Measurements from ENCODE around the gene ZNF30. TPM values are rescaled to one million over a fixed set of nuclear protein-coding genes. Genes with fewer than 3 reads are reported as not detected.
A peak's percentile ranks its signal among the peaks of the same experiment; 100 is the strongest.

Gene ZNF30
- total RNA-seq (10 to 100 TPM in 1 of 5 experiments, 1 to 10 TPM in 4; 2.0 to 13.1 (median 3.5) TPM), polyA plus RNA-seq (10 to 100 TPM; 10.2 to 13.0 TPM), total RNA-seq (8.9 reads per million, percentile 33 among the genes with 10 or more reads in this experiment)

DNA sequence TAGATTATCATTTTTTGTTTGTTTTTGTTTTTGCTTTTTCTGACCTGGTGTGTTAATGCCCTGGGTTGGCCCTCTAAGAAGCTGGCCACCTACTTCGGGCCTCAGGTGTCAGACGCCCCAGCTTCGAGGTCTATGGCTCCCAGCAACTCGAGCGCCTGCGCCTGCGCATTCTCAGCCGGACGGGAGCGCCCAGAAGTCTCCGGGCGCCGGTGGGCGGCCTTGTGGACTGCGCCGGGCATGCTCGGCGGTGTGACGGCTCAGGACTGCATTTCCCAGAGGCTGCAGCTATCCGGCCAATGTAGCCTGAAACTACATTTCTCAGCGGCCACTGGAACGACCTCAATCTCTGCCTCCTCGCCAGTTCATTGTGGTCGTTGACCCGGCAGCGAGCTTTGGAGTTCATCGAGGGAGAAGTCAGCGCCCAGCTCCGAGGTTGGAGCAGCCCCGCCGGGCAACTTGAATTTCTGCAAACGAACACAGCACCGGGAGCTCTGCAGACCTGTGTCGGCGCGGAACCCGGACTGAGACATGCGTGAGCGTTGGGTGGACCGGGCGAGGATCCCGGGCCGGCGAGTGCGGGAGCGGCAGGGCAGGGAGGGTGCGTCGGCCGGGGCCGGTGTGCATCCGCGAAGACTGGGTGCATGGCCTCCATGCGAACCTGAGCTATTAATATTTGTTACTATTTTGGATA, at the start of gene ZNF30:
Gene ZNF30, plus strand, starts transcription at position 219 of the 691 bp plus-strand sequence. CDS start 3,045 bp downstream, outside the sequence.
- peaks cover 6 to 20% (median 14%) of the 10 kb centered on the region in 5 donors for H3K36me3 Mint-ChIP-seq
- peak within 1 kb of the TSS; percentile 76 for H3K4me3 ChIP-seq (ENCODE audit: low read length)
- peaks cover 10 to 34% (median 23%) of the 10 kb centered on the region in 7 donors for H3K4me1 Mint-ChIP-seq
- H3K36me3 ChIP-seq (ENCODE audit: control insufficient read depth in 2 of 3, insufficient read depth in 3 of 3, low read length in 3 of 3): peaks cover 0 to 3% (median 0%) of the 10 kb centered on the region in 3 experiments
- H3K4me3 Mint-ChIP-seq: peak within 1 kb of the TSS; percentile 84 to 95 (median 92)
- DNase-seq (peak; percentile 57 to 78 (median 74)), ATAC-seq (peak; percentile 95)
- no peaks in the 10 kb centered on the region for H3K27me3 ChIP-seq (ENCODE audit: control insufficient read depth in 2 of 2, insufficient read depth in 2 of 2, low read length in 2 of 2)
- peaks cover 0 to 5% of the 10 kb centered on the region in 2 donors for H3K4me1 ChIP-seq (ENCODE audit: control insufficient read depth in 2 of 2, insufficient read depth in 2 of 2, low read length in 2 of 2)
- POLR2A ChIA-PET: interaction anchor here (0.7 to 2.3 kb wide), 11 partner anchors 10 to 193 kb away, joined by 3 to 17 read pairs (median 4); partner anchors contain the start of gene ZNF181
- H3K27me3 Mint-ChIP-seq: peaks cover 0 to 6% (median 0%) of the 10 kb centered on the region in 5 donors
- CTCF ChIA-PET: interaction anchor here (0.6 to 2.4 kb wide), 5 partner anchors 69 to 184 kb away, joined by 3 to 5 read pairs (median 3); no protein-coding TSS in a partner anchor
- H3K9me3 ChIP-seq (ENCODE audit: control insufficient read depth in 2 of 3, low read length in 3 of 3): no peaks in the 10 kb centered on the region
- H3K27ac ChIP-seq (ENCODE audit: low read depth, low read length): peak within 1 kb of the TSS; percentile 61
- intact Hi-C loops (cut with micrococcal nuclease): loop anchor here (1.0 to 10.0 kb wide), 7 partner anchors 35 to 250 kb away; partner anchors contain the start of genes ZNF599 (in 2 of the 2), SCGB2B2 (in 1 of the 2), ZNF302 (in 1 of the 2) and ZNF792 (in 1 of the 2)
- H3K27ac Mint-ChIP-seq: peak within 1 kb of the TSS; percentile 49 to 84 (median 72)
- peaks cover 0 to 3% (median 0%) of the 10 kb centered on the region in 11 donors for H3K9me3 Mint-ChIP-seq

DNA sequence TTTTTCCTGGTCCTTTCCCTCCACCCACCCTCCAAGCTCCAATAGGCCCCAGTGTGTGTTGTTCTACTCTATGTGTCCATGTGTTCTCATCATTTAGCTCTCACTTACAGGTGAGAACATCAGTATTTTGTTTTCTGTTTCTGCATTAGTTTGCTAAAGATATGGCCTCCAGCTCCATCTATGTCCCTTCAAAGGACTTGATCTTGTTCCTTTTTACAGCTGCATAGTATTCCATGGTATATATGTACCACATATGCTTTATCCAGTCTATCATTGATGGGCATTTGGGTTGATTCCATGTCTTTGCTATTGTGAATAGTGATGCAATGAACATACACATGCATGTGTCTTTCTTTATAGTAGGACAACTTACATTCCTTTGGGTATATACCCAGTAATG, 47.1 kb upstream of the ZNF30 start:
- Histone ChIP-seq H3K27me3 (ENCODE audit: control insufficient read depth in 2 of 2, insufficient read depth in 2 of 2, low read length in 2 of 2) (no peaks in the 10 kb centered on the region), H3K27ac (ENCODE audit: low read depth, low read length) (no peak overlapping the region), H3K4me3 (ENCODE audit: low read length) (no peak overlapping the region), H3K36me3 (ENCODE audit: control insufficient read depth in 2 of 3, insufficient read depth in 3 of 3, low read length in 3 of 3) (no peaks in the 10 kb centered on the region), H3K4me1 (ENCODE audit: control insufficient read depth in 2 of 2, insufficient read depth in 2 of 2, low read length in 2 of 2) (no peaks in the 10 kb centered on the region), H3K9me3 (ENCODE audit: control insufficient read depth in 2 of 3, low read length in 3 of 3) (no peaks in the 10 kb centered on the region)
- ChIA-PET POLR2A (no interaction called here), CTCF (interaction anchor here (1.2 kb wide), 1 partner anchor 41 kb away, joined by 4 read pairs; no protein-coding TSS in a partner anchor)
- intact Hi-C loops (cut with micrococcal nuclease): no loop called here
- Mint-ChIP-seq H3K4me3 (no peak overlapping the region), H3K36me3 (peaks cover 0 to 11% (median 4%) of the 10 kb centered on the region in 5 donors), H3K27ac (no peak overlapping the region), H3K9me3 (peaks cover 4 to 27% (median 14%) of the 10 kb centered on the region in 11 donors), H3K4me1 (peaks cover 0 to 4% (median 0%) of the 10 kb centered on the region in 7 donors), H3K27me3 (peaks cover 0 to 21% (median 12%) of the 10 kb centered on the region in 5 donors)
- ATAC-seq (no peak), DNase-seq (no peak)

DNA sequence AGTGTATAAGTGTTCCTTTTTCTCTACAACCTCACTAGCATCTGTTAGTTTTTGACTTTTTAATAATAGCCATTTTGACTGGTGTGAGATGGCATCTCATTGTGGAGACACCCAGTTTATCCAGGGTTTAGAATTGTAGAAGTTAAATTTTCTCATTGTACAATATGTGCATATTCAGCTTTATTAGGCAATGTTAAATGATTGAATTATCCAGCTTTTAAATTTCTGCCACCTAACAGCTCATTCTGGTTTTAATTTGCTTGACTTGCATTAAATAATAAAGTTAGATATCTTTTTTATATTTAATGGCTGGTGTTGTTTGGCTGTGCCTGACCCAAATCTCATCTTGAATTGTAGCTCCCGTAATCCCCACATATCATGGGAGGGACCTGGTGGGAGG, 46.7 kb upstream of the ZNF30 start:
- Histone ChIP-seq H3K4me1 (ENCODE audit: control insufficient read depth in 2 of 2, insufficient read depth in 2 of 2, low read length in 2 of 2) (no peaks in the 10 kb centered on the region), H3K36me3 (ENCODE audit: control insufficient read depth in 2 of 3, insufficient read depth in 3 of 3, low read length in 3 of 3) (no peaks in the 10 kb centered on the region), H3K27me3 (ENCODE audit: control insufficient read depth in 2 of 2, insufficient read depth in 2 of 2, low read length in 2 of 2) (no peaks in the 10 kb centered on the region), H3K4me3 (ENCODE audit: low read length) (no peak overlapping the region), H3K27ac (ENCODE audit: low read depth, low read length) (no peak overlapping the region), H3K9me3 (ENCODE audit: control insufficient read depth in 2 of 3, low read length in 3 of 3) (peaks cover 0 to 1% (median 0%) of the 10 kb centered on the region in 3 experiments)
- peaks cover 0 to 24% (median 12%) of the 10 kb centered on the region in 5 donors for H3K27me3 Mint-ChIP-seq
- no peak for DNase-seq
- POLR2A ChIA-PET: no interaction called here
- CTCF ChIA-PET: interaction anchor here (1.2 kb wide), 1 partner anchor 41 kb away, joined by 4 read pairs; no protein-coding TSS in a partner anchor
- H3K36me3 Mint-ChIP-seq: peaks cover 0 to 16% (median 7%) of the 10 kb centered on the region in 5 donors
- H3K27ac Mint-ChIP-seq: no peak overlapping the region
- peaks cover 9 to 31% (median 18%) of the 10 kb centered on the region in 11 donors for H3K9me3 Mint-ChIP-seq
- ATAC-seq: no peak
- intact Hi-C loops (cut with micrococcal nuclease): no loop called here
- no peak overlapping the region for H3K4me3 Mint-ChIP-seq
- peaks cover 0 to 1% (median 0%) of the 10 kb centered on the region in 7 donors for H3K4me1 Mint-ChIP-seq

DNA sequence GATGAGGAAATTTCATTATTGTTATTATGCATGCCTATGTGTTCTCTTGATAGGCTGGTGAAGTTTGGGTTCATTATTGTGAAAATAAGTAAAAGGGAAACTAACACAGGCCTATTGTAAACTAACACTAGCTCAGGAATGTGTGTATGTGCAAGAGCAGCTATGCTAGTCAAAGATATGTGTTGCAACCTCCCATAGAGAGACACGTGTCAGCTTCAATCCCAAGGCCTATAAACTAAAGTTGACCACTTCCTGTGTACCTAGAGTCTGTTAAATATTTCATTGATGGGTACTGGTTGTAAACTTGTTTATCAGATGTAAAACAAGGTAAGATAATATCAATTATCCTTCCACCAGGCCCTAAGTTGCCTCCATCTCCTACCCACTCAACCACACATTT, 44.7 kb upstream of the ZNF30 start:
- ChIA-PET CTCF (no interaction called here), POLR2A (no interaction called here)
- ATAC-seq (no peak), DNase-seq (no peak)
- intact Hi-C loops (cut with micrococcal nuclease): no loop called here
- Mint-ChIP-seq H3K9me3 (peaks cover 14 to 50% (median 27%) of the 10 kb centered on the region in 11 donors), H3K4me1 (no peaks in the 10 kb centered on the region), H3K27ac (peak overlapping the region in 1 of 9 donors; percentile 56), H3K27me3 (peaks cover 0 to 24% (median 12%) of the 10 kb centered on the region in 5 donors), H3K4me3 (no peak overlapping the region), H3K36me3 (peaks cover 2 to 24% (median 7%) of the 10 kb centered on the region in 5 donors)
- H3K4me3 ChIP-seq (ENCODE audit: low read length): no peak overlapping the region
- H3K27ac ChIP-seq (ENCODE audit: low read depth, low read length): no peak overlapping the region
- no peaks in the 10 kb centered on the region for H3K36me3 ChIP-seq (ENCODE audit: control insufficient read depth in 2 of 3, insufficient read depth in 3 of 3, low read length in 3 of 3)
- no peaks in the 10 kb centered on the region for H3K4me1 ChIP-seq (ENCODE audit: control insufficient read depth in 2 of 2, insufficient read depth in 2 of 2, low read length in 2 of 2)
- H3K27me3 ChIP-seq (ENCODE audit: control insufficient read depth in 2 of 2, insufficient read depth in 2 of 2, low read length in 2 of 2): no peaks in the 10 kb centered on the region
- peaks cover 0 to 11% (median 0%) of the 10 kb centered on the region in 3 experiments for H3K9me3 ChIP-seq (ENCODE audit: control insufficient read depth in 2 of 3, low read length in 3 of 3)

DNA sequence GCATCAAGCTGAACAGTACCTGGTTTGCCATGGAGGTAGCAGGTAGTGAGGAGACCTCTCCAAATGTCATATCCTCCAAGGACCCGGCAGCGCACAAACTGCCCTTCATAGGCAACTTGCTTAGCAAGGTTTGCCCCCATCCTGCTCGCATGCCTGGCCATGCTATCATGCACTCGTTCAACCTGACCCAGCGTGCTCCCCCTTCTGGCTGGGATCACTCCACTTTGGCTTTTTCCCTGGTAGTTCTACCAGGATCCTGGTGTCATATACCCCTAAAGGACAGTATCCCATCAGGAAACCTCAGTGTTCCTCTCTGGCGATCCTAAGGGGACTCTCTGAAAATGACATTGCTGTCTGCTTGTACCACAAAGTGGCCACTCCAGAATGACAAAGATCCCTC, 38.6 kb upstream of the ZNF30 start:
- ATAC-seq (no peak), DNase-seq (no peak)
- intact Hi-C loops (cut with micrococcal nuclease): no loop called here
- Mint-ChIP-seq H3K4me3 (no peak overlapping the region), H3K9me3 (peaks cover 18 to 61% (median 33%) of the 10 kb centered on the region in 11 donors), H3K36me3 (peaks cover 2 to 24% (median 18%) of the 10 kb centered on the region in 5 donors), H3K27ac (no peak overlapping the region), H3K4me1 (no peaks in the 10 kb centered on the region), H3K27me3 (peaks cover 0 to 20% (median 11%) of the 10 kb centered on the region in 5 donors)
- Histone ChIP-seq H3K4me3 (ENCODE audit: low read length) (no peak overlapping the region), H3K36me3 (ENCODE audit: control insufficient read depth in 2 of 3, insufficient read depth in 3 of 3, low read length in 3 of 3) (no peaks in the 10 kb centered on the region), H3K27me3 (ENCODE audit: control insufficient read depth in 2 of 2, insufficient read depth in 2 of 2, low read length in 2 of 2) (no peaks in the 10 kb centered on the region), H3K27ac (ENCODE audit: low read depth, low read length) (no peak overlapping the region), H3K9me3 (ENCODE audit: control insufficient read depth in 2 of 3, low read length in 3 of 3) (peaks cover 0 to 11% (median 0%) of the 10 kb centered on the region in 3 experiments), H3K4me1 (ENCODE audit: control insufficient read depth in 2 of 2, insufficient read depth in 2 of 2, low read length in 2 of 2) (no peaks in the 10 kb centered on the region)
- POLR2A ChIA-PET: no interaction called here
- CTCF ChIA-PET: no interaction called here

DNA sequence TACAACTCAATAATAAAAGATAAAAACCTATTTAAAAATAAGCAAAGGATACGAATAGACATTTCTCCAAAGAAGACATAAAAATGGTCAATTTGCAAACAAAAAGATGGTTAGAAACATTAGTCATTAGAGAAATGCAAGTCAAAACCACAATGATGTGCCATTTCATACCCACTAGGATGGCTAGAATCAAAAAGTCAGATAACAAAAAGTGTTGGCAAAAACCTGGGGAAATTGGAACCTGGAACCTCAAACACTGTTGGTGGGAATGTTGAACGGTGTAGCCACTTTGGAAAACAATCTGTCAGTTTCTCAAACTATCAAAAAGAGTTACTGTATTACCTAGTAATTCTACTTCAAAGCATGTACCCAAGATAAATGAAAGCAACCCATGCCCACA, 26.5 kb upstream of the ZNF30 start:
- Histone ChIP-seq H3K4me1 (ENCODE audit: control insufficient read depth in 2 of 2, insufficient read depth in 2 of 2, low read length in 2 of 2) (peaks cover 0 to 4% of the 10 kb centered on the region in 2 donors), H3K4me3 (ENCODE audit: low read length) (no peak overlapping the region), H3K9me3 (ENCODE audit: control insufficient read depth in 2 of 3, low read length in 3 of 3) (no peaks in the 10 kb centered on the region), H3K27ac (ENCODE audit: low read depth, low read length) (no peak overlapping the region), H3K27me3 (ENCODE audit: control insufficient read depth in 2 of 2, insufficient read depth in 2 of 2, low read length in 2 of 2) (peaks cover 3 to 4% of the 10 kb centered on the region in 2 donors), H3K36me3 (ENCODE audit: control insufficient read depth in 2 of 3, insufficient read depth in 3 of 3, low read length in 3 of 3) (no peaks in the 10 kb centered on the region)
- ATAC-seq: no peak
- intact Hi-C loops (cut with micrococcal nuclease): no loop called here
- Mint-ChIP-seq H3K4me1 (peaks cover 0 to 16% (median 11%) of the 10 kb centered on the region in 7 donors), H3K27ac (no peak overlapping the region), H3K27me3 (peaks cover 18 to 36% (median 27%) of the 10 kb centered on the region in 5 donors), H3K4me3 (no peak overlapping the region), H3K36me3 (peaks cover 0 to 16% (median under 1%) of the 10 kb centered on the region in 5 donors), H3K9me3 (peaks cover 0 to 51% (median 14%) of the 10 kb centered on the region in 11 donors)
- no peak for DNase-seq
- CTCF ChIA-PET: no interaction called here
- POLR2A ChIA-PET: no interaction called here

All from naive thymus-derived CD4-positive, alpha-beta T cell (primary cell).